GM23248 (cell line): ENCODE results near the gene TMEM132C. TPM values are rescaled to one million over a fixed set of nuclear protein-coding genes. Genes with fewer than 3 reads are reported as not detected.

Source experiments
- DNase-seq: peaks from one replicate; pipeline ENCODE4 v3.0.0-alpha.2; 2015
- H2AFZ ChIP-seq: fragments of 200-600 bp; sonication (generic); 2 replicates; pipeline ENCODE4 v1.6.1; 2016; ENCODE audit warnings: antibody characterized with exemption
- H3F3A ChIP-seq: fragments of 200-600 bp; sonication (generic); 2 replicates; pipeline ENCODE4 v1.6.1; 2016; ENCODE audit warnings: mild to moderate bottlenecking, antibody characterized with exemption, mixed run types; ENCODE audit not compliant: insufficient read depth
- H3K27ac ChIP-seq: fragments of 200-600 bp; sonication (generic); 2 replicates; pipeline ENCODE4 v1.5.1; 2016; ENCODE audit warnings: mild to moderate bottlenecking
- H3K27me3 ChIP-seq: fragments of 200-600 bp; sonication (generic); replicated peaks from 2 replicates; pipeline ENCODE4 v1.6.1; 2016; ENCODE audit warnings: mild to moderate bottlenecking; ENCODE audit not compliant: insufficient read depth
- H3K36me3 ChIP-seq: fragments of 200-600 bp; sonication (generic); 2 replicates; pipeline ENCODE4 v1.6.1; 2016; ENCODE audit warnings: low read depth, mild to moderate bottlenecking
- H3K4me1 ChIP-seq: fragments of 200-600 bp; sonication (generic); 2 replicates; pipeline ENCODE4 v1.6.1; 2016; ENCODE audit warnings: mild to moderate bottlenecking; ENCODE audit not compliant: insufficient read depth
- H3K4me2 ChIP-seq: fragments of 200-600 bp; sonication (generic); one replicate; pipeline ENCODE4 v1.6.1; 2016; ENCODE audit warnings: mild to moderate bottlenecking; ENCODE audit not compliant: unreplicated experiment
- H3K4me3 ChIP-seq: fragments of 200-600 bp; sonication (generic); 2 replicates; pipeline ENCODE4 v1.5.1; 2016; ENCODE audit warnings: mild to moderate bottlenecking
- H3K79me2 ChIP-seq: fragments of 200-600 bp; sonication (generic); 2 replicates; pipeline ENCODE4 v1.6.1; 2016; ENCODE audit warnings: mild to moderate bottlenecking; ENCODE audit not compliant: insufficient read depth
- H3K9ac ChIP-seq: fragments of 200-600 bp; sonication (generic); 2 replicates; pipeline ENCODE4 v1.6.1; 2016; ENCODE audit warnings: mild to moderate bottlenecking
- H3K9me2 ChIP-seq: fragments of 200-600 bp; sonication (generic); 2 replicates; pipeline ENCODE4 v1.6.1; 2016; ENCODE audit warnings: mixed run types, mild to moderate bottlenecking, moderate library complexity; ENCODE audit not compliant: insufficient read depth
- H3K9me3 ChIP-seq: fragments of 200-600 bp; sonication (generic); one replicate; pipeline ENCODE4 v1.6.1; 2017; ENCODE audit warnings: low read depth
- H4K20me1 ChIP-seq: fragments of 200-600 bp; sonication (generic); 2 replicates; pipeline ENCODE4 v1.6.0; 2016; ENCODE audit not compliant: insufficient read depth
- EZH2 ChIP-seq: fragments of 200-600 bp; sonication (generic); IDR thresholded peaks from 2 replicates; pipeline ENCODE4 v1.6.1; 2018; ENCODE audit warnings: antibody characterized with exemption, mild to moderate bottlenecking; ENCODE audit not compliant: insufficient read depth, poor library complexity, severe bottlenecking
- EZH2phosphoT487 ChIP-seq: fragments of 200-600 bp; sonication (generic); IDR thresholded peaks from 2 replicates; pipeline ENCODE4 v1.6.1; 2018; ENCODE audit warnings: antibody characterized with exemption, moderate library complexity, mild to moderate bottlenecking, low read depth; ENCODE audit not compliant: insufficient read depth
- WGBS, 2 experiments: methylation state at CpG; one replicate each; pipeline ENCODE4 v1.1.6; 2015 to 2017; ENCODE audit warnings: low lambda C conversion rate in 2 of 2, low coverage in 1 of 2; ENCODE audit errors: missing lambda C conversion rate in 2 of 2; 5-methylcytosine and 5-hydroxymethylcytosine counted together
- in situ Hi-C: fragments of 300-500 bp; cut with MboI; formaldehyde crosslinking; loops from 2 replicates; pipeline ENCODE4 v1.15.0; 2020
- polyA plus RNA-seq: library from polyadenylated mRNA; unstranded; fragments of >200 nt; fragmentation: Nextera tagmentation; extraction: Ambion mirVana; gene quantifications from 2 replicates; pipeline ENCODE4 v1.2.1, GENCODE V29; 2016
- total RNA-seq: library from RNA; depleted of rRNA; stranded (reverse); fragments of >200 nt; shearing (Covaris generic); gene quantifications from 2 replicates; pipeline ENCODE4 v1.2.3, GENCODE V29; 2014

Gene TMEM132C
- total and polyA plus RNA-seq, 2 experiments from 2014 or later = not detected

GRCh38 chr12:128269181-128269591, 2.2 kb downstream of the TMEM132C start:
- Histone ChIP-seq H3K4me1 (no peaks in the 10 kb centered on the region), H3F3A (no peaks in the 10 kb centered on the region), H2AFZ (no peak overlapping the region), H3K9me3 (no peaks in the 10 kb centered on the region), H3K9ac (no peak overlapping the region), H3K27me3 (no peaks in the 10 kb centered on the region), H3K27ac (no peak overlapping the region), H3K79me2 (no peaks in the 10 kb centered on the region), H3K4me3 (no peak overlapping the region), H4K20me1 (no peaks in the 10 kb centered on the region), H3K9me2 (no peaks in the 10 kb centered on the region), H3K4me2 (no peak overlapping the region), H3K36me3 (no peaks in the 10 kb centered on the region)
- no peak for DNase-seq
- TF ChIP-seq EZH2phosphoT487 (no peak), EZH2 (no peak)
- WGBS, 2 experiments = 1 to 4% methylated on average over 10 of the region's 10 CpGs
- in situ Hi-C loops = no loop called here

- in situ Hi-C loops = no loop called here
- 37 to 54% methylated on average over 4 of the region's 4 CpGs for WGBS, 2 experiments
Measured at GRCh38 chr12:128276471-128276870, 9.5 kb downstream of the TMEM132C start.

GRCh38 chr12:128286970-128287369, 20.0 kb downstream of the TMEM132C start:
- Histone ChIP-seq H3K4me2 (no peak overlapping the region), H3K27ac (no peak overlapping the region), H3K9me3 (no peaks in the 10 kb centered on the region), H3K9me2 (no peaks in the 10 kb centered on the region), H3K27me3 (no peaks in the 10 kb centered on the region), H3K36me3 (no peaks in the 10 kb centered on the region), H3K9ac (no peak overlapping the region), H3K4me3 (no peak overlapping the region), H2AFZ (no peak overlapping the region), H3F3A (no peaks in the 10 kb centered on the region), H3K79me2 (no peaks in the 10 kb centered on the region), H3K4me1 (no peaks in the 10 kb centered on the region), H4K20me1 (no peaks in the 10 kb centered on the region)
- WGBS, 2 experiments = 0% methylated on average over 1 of the region's 1 CpG
- TF ChIP-seq EZH2 = no peak
- no peak for TF ChIP-seq EZH2phosphoT487
- DNase-seq = no peak
- in situ Hi-C loops = no loop called here

More at GRCh38 chr12:128276471-128276870, 9.5 kb downstream of the TMEM132C start:
- no peak overlapping the region for H2AFZ ChIP-seq
- DNase-seq = no peak
- H3K9ac ChIP-seq = no peak overlapping the region
- TF ChIP-seq EZH2phosphoT487 (no peak), EZH2 (no peak)
- H3K9me3 ChIP-seq = no peaks in the 10 kb centered on the region
- H3K4me2 ChIP-seq = no peak overlapping the region
- H3K27me3 ChIP-seq = no peaks in the 10 kb centered on the region
- no peaks in the 10 kb centered on the region for H3F3A ChIP-seq
- H3K79me2 ChIP-seq = no peaks in the 10 kb centered on the region
- no peaks in the 10 kb centered on the region for H3K9me2 ChIP-seq
- no peak overlapping the region for H3K4me3 ChIP-seq
- H3K4me1 ChIP-seq = no peaks in the 10 kb centered on the region
- no peaks in the 10 kb centered on the region for H3K36me3 ChIP-seq
- no peak overlapping the region for H3K27ac ChIP-seq
- H4K20me1 ChIP-seq = no peaks in the 10 kb centered on the region

GRCh38 chr12:128288357-128288756, 21.4 kb downstream of the TMEM132C start:
- Histone ChIP-seq H3K9ac (no peak overlapping the region), H3K4me3 (no peak overlapping the region), H3K27ac (no peak overlapping the region), H3K27me3 (no peaks in the 10 kb centered on the region), H3K4me1 (no peaks in the 10 kb centered on the region), H3K79me2 (no peaks in the 10 kb centered on the region), H3K4me2 (no peak overlapping the region), H4K20me1 (no peaks in the 10 kb centered on the region), H3K36me3 (no peaks in the 10 kb centered on the region), H3K9me3 (no peaks in the 10 kb centered on the region), H3F3A (no peaks in the 10 kb centered on the region), H3K9me2 (no peaks in the 10 kb centered on the region), H2AFZ (no peak overlapping the region)
- 21 to 28% methylated on average over 2 of the region's 2 CpGs for WGBS, 2 experiments
- in situ Hi-C loops = no loop called here
- DNase-seq = no peak
- TF ChIP-seq EZH2 (no peak), EZH2phosphoT487 (no peak)

- DNase-seq = no peak
- Histone ChIP-seq H3K79me2 (no peaks in the 10 kb centered on the region), H3K9me2 (no peaks in the 10 kb centered on the region), H3K4me2 (no peak overlapping the region), H4K20me1 (no peaks in the 10 kb centered on the region), H2AFZ (no peak overlapping the region), H3K4me1 (no peaks in the 10 kb centered on the region), H3K27me3 (no peaks in the 10 kb centered on the region), H3F3A (no peaks in the 10 kb centered on the region), H3K36me3 (no peaks in the 10 kb centered on the region), H3K9ac (no peak overlapping the region), H3K9me3 (no peaks in the 10 kb centered on the region), H3K27ac (no peak overlapping the region), H3K4me3 (no peak overlapping the region)
- in situ Hi-C loops = no loop called here
- WGBS, 2 experiments = 69 to 74% methylated on average over 13 of the region's 13 CpGs
- no peak for TF ChIP-seq EZH2
- no peak for TF ChIP-seq EZH2phosphoT487
Measured at GRCh38 chr12:128288896-128289295, 21.9 kb downstream of the TMEM132C start.
